ENCODE measurements around the gene SCP2.

The SCP2 gene

DNA sequence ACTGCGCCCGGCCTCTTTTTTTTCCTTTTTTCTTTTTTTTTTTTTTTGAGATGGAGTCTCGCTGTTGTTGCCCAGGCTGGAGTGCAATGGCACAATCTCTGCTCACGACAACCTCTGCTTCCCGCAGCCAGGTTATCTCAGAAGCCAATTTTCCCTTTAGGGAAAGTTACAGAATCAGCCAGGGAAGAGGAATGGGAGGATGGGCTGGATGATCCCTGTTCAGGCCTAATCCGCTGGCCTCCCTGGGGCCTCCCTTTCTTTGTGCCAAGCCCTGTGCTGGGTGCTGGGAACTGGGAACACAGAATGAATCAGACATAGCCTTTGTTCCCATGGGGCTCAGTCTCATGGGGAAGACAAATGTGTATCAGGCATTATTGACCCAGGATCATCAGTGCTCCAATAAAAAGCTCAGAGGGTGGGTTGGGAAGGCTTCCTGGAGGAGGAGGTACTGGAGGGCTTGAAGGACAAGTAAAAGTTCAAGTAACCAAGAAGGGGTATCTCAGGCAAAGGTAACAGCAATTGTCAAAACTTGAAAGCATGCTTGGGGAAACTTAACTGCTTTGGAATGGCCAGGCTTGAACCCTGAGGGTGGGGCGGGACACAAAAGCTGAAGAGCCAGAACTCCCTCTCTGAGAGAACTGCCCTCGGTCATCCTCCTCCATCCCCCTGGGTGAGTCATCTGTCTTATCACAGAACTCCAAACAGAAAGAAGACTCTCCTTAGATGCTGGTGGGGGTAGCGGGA, 19.8 kb upstream of the SCP2 start:
- POLR2A ChIA-PET: no interaction called here
- DNase-seq (ENCODE audit: extremely low spot score): no peak
- TF ChIP-seq L3MBTL2 (conservative IDR thresholded peaks at IDR 0.05) (no peak), LEF1 (IDR thresholded peaks at IDR 0.05; ENCODE audit: borderline replicate concordance) (no peak), FOXM1 (IDR thresholded peaks at IDR 0.05; ENCODE audit: borderline replicate concordance) (no peak), ZNF384 (IDR thresholded peaks at IDR 0.05) (no peak), NFRKB (IDR thresholded peaks at IDR 0.05) (no peak), SP1 (IDR thresholded peaks at IDR 0.05) (no peak), TARDBP (IDR thresholded peaks at IDR 0.05) (no peak), HDGF (IDR thresholded peaks at IDR 0.05; ENCODE audit: borderline replicate concordance) (no peak), ELF4 (IDR thresholded peaks at IDR 0.05) (no peak), FOXA1 (IDR thresholded peaks at IDR 0.05) (no peak), BHLHE40 (IDR thresholded peaks at IDR 0.05; ENCODE audit: borderline replicate concordance) (no peak), ARNT (IDR thresholded peaks at IDR 0.05) (no peak), FOXK2 (IDR thresholded peaks at IDR 0.05) (no peak)
- TF ChIP-seq, protein P1, sequence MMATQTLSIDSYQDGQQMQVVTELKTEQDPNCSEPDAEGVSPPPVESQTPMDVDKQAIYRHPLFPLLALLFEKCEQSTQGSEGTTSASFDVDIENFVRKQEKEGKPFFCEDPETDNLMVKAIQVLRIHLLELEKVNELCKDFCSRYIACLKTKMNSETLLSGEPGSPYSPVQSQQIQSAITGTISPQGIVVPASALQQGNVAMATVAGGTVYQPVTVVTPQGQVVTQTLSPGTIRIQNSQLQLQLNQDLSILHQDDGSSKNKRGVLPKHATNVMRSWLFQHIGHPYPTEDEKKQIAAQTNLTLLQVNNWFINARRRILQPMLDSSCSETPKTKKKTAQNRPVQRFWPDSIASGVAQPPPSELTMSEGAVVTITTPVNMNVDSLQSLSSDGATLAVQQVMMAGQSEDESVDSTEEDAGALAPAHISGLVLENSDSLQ (IDR thresholded peaks at IDR 0.05): no peak
- CTCF ChIA-PET: no interaction called here

- no peak for DNase-seq (ENCODE audit: extremely low spot score)
- ChIA-PET CTCF (no interaction called here), POLR2A (no interaction called here)
- TF ChIP-seq LEF1 (IDR thresholded peaks at IDR 0.05; ENCODE audit: borderline replicate concordance) (no peak), SUZ12 (IDR thresholded peaks at IDR 0.05) (no peak), FOXM1 (IDR thresholded peaks at IDR 0.05; ENCODE audit: borderline replicate concordance) (no peak), BHLHE40 (IDR thresholded peaks at IDR 0.05; ENCODE audit: borderline replicate concordance) (no peak), HDGF (IDR thresholded peaks at IDR 0.05; ENCODE audit: borderline replicate concordance) (no peak), TARDBP (IDR thresholded peaks at IDR 0.05) (no peak), ZNF384 (IDR thresholded peaks at IDR 0.05) (no peak), FOXK2 (IDR thresholded peaks at IDR 0.05) (no peak), NFRKB (IDR thresholded peaks at IDR 0.05) (no peak), CTBP1 (IDR thresholded peaks at IDR 0.05; ENCODE audit: borderline replicate concordance) (no peak), ARNT (IDR thresholded peaks at IDR 0.05) (no peak)
- TF ChIP-seq, protein P1 (IDR thresholded peaks at IDR 0.05): no peak
Observed at GRCh38 chr1:52907812-52908153, 19.3 kb upstream of the SCP2 start.

DNA sequence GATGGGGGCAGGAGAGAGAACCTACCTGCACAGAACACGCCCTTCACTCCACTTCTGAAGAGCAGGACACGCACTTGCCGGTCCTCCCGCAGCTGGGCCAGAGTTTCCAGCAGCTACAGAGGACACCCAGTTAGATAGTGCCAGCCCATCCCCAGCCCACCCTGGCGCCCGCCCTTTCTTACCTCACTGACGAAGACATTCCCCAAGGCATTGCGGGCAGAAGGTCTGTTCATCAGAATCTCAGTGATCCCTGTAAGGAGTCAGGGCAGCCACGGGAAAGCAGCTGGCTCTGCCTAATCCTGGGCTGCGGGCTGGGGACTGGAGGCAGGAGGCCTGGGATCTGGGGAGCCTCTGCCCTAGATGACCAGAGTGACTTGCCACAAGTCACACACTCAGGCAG, 15.5 kb upstream of the SCP2 start:
- DNase-seq (ENCODE audit: extremely low spot score): no peak
- TF ChIP-seq SP1 (IDR thresholded peaks at IDR 0.05) (no peak), LEF1 (IDR thresholded peaks at IDR 0.05; ENCODE audit: borderline replicate concordance) (no peak)
- TF ChIP-seq, protein P1 (IDR thresholded peaks at IDR 0.05): no peak
- CTCF ChIA-PET: interaction anchor here (1.0 kb wide), 1 partner anchor 10 kb away, joined by 3 read pairs; no protein-coding TSS in a partner anchor
- POLR2A ChIA-PET: no interaction called here

DNA sequence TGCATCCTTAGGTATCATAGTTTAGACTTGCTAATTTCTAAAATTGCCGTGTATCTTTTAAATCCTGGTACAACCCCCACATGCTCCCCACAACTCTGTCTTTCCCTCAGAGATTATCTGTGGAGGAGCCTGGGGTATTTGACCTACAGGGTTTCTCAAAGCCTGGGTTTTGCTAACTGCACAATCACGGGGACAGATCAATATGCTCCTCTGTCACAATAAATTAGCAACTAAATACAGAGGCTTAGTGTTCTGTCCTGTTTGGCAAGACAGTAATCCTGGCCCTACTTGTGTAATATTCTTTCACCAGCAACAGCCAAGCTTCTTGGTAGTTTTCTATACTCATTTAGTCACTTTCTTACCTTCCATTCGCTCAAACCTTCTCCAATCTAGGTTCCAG, 14.1 kb upstream of the SCP2 start:
- TF ChIP-seq L3MBTL2 (conservative IDR thresholded peaks at IDR 0.05) (no peak), SP1 (IDR thresholded peaks at IDR 0.05) (no peak), SUZ12 (IDR thresholded peaks at IDR 0.05) (no peak), TARDBP (IDR thresholded peaks at IDR 0.05) (no peak), ZNF384 (IDR thresholded peaks at IDR 0.05) (no peak), FOXM1 (IDR thresholded peaks at IDR 0.05; ENCODE audit: borderline replicate concordance) (no peak), FOXK2 (IDR thresholded peaks at IDR 0.05) (no peak)
- CTCF ChIA-PET: no interaction called here
- DNase-seq (ENCODE audit: extremely low spot score): no peak
- POLR2A ChIA-PET: no interaction called here

- ChIA-PET CTCF (no interaction called here), POLR2A (no interaction called here)
- DNase-seq (ENCODE audit: extremely low spot score): no peak
- TF ChIP-seq FOXM1 (IDR thresholded peaks at IDR 0.05; ENCODE audit: borderline replicate concordance): no peak
- no peak for TF ChIP-seq ARNT (IDR thresholded peaks at IDR 0.05)
- TF ChIP-seq NFRKB (IDR thresholded peaks at IDR 0.05): no peak
- no peak for TF ChIP-seq FOXK2 (IDR thresholded peaks at IDR 0.05)
- no peak for TF ChIP-seq FOXA1 (IDR thresholded peaks at IDR 0.05)
- TF ChIP-seq CTBP1 (IDR thresholded peaks at IDR 0.05; ENCODE audit: borderline replicate concordance): no peak
- no peak for TF ChIP-seq BHLHE40 (IDR thresholded peaks at IDR 0.05; ENCODE audit: borderline replicate concordance)
- no peak for TF ChIP-seq L3MBTL2 (conservative IDR thresholded peaks at IDR 0.05)
- TF ChIP-seq ELF4 (IDR thresholded peaks at IDR 0.05): no peak
- no peak for TF ChIP-seq TARDBP (IDR thresholded peaks at IDR 0.05)
- TF ChIP-seq, protein P1 (IDR thresholded peaks at IDR 0.05): no peak
- TF ChIP-seq SP1 (IDR thresholded peaks at IDR 0.05): no peak
- TF ChIP-seq ZNF384 (IDR thresholded peaks at IDR 0.05): no peak
- TF ChIP-seq HDGF (IDR thresholded peaks at IDR 0.05; ENCODE audit: borderline replicate concordance): no peak
- no peak for TF ChIP-seq SUZ12 (IDR thresholded peaks at IDR 0.05)
- no peak for TF ChIP-seq LEF1 (IDR thresholded peaks at IDR 0.05; ENCODE audit: borderline replicate concordance)
Observed at GRCh38 chr1:52913537-52913936, 13.5 kb upstream of the SCP2 start.

DNA sequence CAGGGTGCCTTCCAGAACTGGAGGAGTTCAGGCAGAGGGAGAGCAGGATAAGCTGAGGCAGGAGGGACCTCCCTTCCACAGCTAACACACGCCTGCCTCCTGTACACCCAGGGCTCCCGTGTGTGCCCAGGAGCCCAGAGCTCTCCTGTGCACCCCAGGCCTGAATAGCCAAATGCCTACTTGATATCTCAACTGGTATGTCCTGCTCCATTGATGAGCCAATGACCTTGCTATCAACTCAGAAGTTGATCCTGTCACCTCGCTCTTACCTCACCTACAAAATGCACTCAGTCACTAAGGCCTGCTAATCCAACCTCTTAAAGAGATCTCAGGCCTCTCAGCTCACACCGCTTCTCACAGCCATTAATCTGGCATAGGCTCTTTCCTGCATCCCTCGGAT, 12.6 kb upstream of the SCP2 start:
- no peak for DNase-seq (ENCODE audit: extremely low spot score)
- POLR2A ChIA-PET: no interaction called here
- no peak for TF ChIP-seq NFRKB (IDR thresholded peaks at IDR 0.05)
- no peak for TF ChIP-seq FOXA1 (IDR thresholded peaks at IDR 0.05)
- TF ChIP-seq L3MBTL2 (conservative IDR thresholded peaks at IDR 0.05): no peak
- no peak for TF ChIP-seq BHLHE40 (IDR thresholded peaks at IDR 0.05; ENCODE audit: borderline replicate concordance)
- TF ChIP-seq, protein P1 (IDR thresholded peaks at IDR 0.05): no peak
- no peak for TF ChIP-seq LEF1 (IDR thresholded peaks at IDR 0.05; ENCODE audit: borderline replicate concordance)
- no peak for TF ChIP-seq CTBP1 (IDR thresholded peaks at IDR 0.05; ENCODE audit: borderline replicate concordance)
- TF ChIP-seq SUZ12 (IDR thresholded peaks at IDR 0.05): no peak
- TF ChIP-seq ZNF384 (IDR thresholded peaks at IDR 0.05): no peak
- TF ChIP-seq SP1 (IDR thresholded peaks at IDR 0.05): no peak
- TF ChIP-seq TARDBP (IDR thresholded peaks at IDR 0.05): no peak
- no peak for TF ChIP-seq ARNT (IDR thresholded peaks at IDR 0.05)
- TF ChIP-seq FOXM1 (IDR thresholded peaks at IDR 0.05; ENCODE audit: borderline replicate concordance): no peak
- no peak for TF ChIP-seq ELF4 (IDR thresholded peaks at IDR 0.05)
- TF ChIP-seq FOXK2 (IDR thresholded peaks at IDR 0.05): no peak
- CTCF ChIA-PET: no interaction called here

Measured in HEK293T (cell line).